Activated CD4-positive, CD25-positive, alpha-beta regulatory T cell treated with anti-CD3 and anti-CD28 coated beads, Interleukin-2, amount 50 U/mL, for 72 hours (primary cell): ENCODE measurements around the gene OR2AT4.
"Not testable (repeated sequence)": the region's sequence is repeated elsewhere in the genome, so short reads cannot be mapped to it uniquely, and the experiment has no call there.

Experiments used
- DNase-seq: peaks from one replicate; pipeline ENCODE4 v3.0.0; 2021

OR2AT4 gene

DNA sequence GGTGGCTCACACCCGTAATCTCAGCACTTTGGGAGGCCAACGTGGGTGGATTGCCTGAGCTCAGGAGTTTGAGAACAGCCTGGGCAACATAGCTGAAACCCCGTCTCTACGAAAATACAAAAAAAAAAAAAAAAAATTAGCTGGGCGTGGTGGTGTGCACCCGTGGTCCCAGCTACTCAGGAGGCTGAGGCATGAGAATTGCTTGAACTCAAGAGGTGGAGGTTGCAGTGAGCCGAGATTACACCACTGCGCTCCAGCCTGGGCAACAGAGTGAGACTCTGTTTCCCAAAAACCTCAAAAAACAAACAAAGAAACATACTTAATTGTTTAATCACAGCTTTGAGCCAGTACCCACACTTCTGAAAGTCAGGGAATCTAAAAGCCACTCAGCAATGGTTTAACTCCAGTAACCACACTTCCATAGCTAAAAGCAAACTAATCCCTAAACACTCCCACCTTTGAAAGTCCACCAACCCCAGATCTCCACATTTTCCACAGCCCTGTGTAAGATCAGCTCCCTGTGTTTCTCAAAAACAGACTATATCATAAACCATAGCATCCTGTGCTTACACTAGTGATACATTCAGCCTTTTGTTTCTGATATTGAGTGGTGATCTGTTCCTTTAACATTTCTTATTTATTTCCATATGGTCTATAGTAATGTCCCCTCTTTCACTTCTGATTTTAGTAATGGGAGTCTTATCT is 4.9 kb upstream of the OR2AT4 start:
- DNase-seq, result no peak

DNA sequence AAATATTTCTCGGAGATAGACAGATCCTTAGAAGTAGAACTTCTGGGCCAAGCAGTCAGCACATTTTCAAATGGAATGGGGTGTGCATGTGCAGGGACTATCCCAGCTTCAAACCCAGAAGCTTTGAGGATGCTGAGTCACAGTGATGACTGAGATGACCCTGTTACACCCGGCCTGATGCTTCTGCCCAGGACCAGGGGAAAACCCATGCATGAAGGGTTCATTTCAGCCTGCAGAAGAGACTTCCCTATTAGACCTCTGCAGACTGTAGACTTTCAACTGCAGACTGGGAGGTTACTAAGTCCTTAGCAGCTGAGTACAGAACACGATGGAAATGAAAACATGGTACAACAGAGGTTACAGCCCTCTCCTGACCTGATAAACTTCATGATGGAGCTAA is 3.6 kb upstream of the OR2AT4 start:
- no peak for DNase-seq

GRCh38 chr11:75099635-75100034 is 3.0 kb upstream of the OR2AT4 start:
- DNase-seq, result no peak

DNA sequence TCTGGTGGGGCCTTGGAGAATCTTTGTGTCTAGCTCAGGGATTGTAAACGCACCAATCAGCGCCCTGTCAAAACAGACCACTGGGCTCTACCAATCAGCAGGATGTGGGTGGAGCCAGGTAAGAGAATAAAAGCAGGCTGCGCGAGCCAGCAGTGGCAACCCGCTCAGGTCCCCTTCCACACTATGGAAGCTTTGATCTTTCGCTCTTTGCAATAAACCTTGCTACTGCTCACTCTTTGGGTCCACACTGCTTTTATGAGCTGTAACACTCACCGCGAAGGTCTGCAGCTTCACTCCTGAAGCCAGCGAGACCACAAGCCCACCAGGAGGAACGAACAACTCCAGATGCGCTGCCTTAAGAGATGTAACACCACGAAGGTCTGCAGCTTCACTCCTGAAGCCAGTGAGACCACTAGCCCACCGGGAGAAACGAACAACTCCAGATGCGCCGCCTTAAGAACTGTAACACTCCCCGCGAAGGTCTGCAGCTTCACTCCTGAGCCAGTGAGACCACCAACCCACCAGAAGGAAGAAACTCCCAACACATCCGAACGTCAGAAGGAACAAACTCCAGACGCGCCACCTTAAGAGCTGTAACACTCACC is 2.3 kb upstream of the OR2AT4 start:
- not testable (repeated sequence) for DNase-seq

DNA sequence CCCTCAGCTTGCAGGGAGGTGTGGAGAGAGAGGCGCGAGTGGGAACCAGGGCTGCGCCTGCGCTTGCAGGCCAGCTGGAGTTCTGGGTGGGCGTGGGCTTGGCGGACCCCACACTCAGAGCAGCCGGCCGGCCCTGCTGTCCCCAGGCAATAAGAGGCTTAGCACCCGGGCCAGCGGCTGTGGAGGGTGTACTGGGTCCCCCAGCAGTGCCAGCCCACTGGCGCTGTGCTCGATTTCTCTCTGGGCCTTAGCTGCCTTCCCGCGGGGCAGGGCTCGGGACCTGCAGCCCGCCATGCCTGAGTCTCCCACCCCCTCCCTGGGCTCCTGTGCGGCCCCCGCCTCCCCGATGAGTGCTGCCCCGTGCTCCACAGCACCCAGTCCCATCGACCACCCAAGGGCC is 1.5 kb upstream of the OR2AT4 start:
- not testable (repeated sequence) for DNase-seq

GRCh38 chr11:75097173-75097557 is 489 bp upstream of the OR2AT4 start:
- DNase-seq, result no peak

GRCh38 chr11:75094382-75094781 is 2.3 kb downstream of the OR2AT4 start:
- not testable (repeated sequence) for DNase-seq

GRCh38 chr11:75090671-75091177 is 6.0 kb downstream of the OR2AT4 start:
- DNase-seq, result no peak

- no peak for DNase-seq
Measured at GRCh38 chr11:75087319-75088305, 9.1 kb downstream of the OR2AT4 start.

DNA sequence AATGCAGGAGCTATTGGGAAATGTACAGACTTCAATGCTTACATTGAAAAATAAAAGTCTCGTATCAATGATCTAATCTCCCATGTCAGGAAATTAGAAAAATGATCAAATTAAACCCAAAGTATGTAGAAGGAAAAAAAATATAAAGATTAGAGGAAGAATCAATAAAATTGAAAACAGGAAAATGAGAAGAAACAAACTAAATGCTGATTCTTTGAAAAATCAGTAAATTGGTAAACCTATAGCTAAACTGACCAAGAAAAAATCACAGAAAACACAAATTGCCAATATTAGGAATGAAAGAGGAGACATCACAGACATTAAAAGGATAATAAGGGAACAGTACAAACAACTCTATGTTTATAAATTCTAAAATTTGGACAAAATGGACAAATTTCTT is 11.8 kb downstream of the OR2AT4 start:
- no peak for DNase-seq

DNA sequence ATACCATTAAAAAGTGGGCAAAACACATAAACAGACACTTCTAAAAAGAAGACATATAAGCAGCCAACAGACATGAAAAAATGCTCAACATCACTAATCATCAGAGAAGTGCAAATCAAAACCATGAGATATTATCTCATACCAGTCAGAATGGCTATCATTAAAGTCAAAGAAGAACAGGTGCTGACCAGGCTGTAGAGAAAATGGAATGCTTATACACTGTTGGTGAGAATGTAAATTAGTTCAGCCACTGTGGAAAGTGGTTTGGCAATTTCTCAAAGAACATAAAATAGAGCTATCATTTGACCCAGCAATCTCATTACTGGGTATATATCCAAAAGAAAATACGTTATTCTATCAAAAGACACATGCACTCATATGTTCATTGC is 13.5 kb downstream of the OR2AT4 start:
- no peak for DNase-seq

- DNase-seq, result no peak
Measured at GRCh38 chr11:75082601-75083216, 14.0 kb downstream of the OR2AT4 start.

DNA sequence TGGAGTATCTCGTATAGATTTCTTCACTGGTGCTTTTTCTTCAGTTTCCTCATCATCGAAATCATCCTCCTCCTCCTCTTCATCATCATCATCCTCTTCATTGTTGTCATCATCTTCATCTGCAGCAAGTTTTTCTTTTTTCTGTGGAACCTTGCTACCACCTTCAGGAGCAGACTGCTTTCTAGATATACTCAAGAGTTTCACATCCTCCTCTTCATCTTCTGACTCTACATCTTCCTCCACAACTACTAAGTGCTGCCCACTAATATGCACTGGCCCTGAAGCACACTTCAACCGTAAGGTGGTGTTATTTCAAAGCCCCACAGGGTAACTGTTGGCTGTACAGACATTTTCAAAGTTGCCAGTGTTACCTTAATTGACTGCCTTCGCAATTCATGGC is 17.1 kb downstream of the OR2AT4 start:
- no peak for DNase-seq

- DNase-seq, result no peak
Measured at GRCh38 chr11:75078233-75078632, 18.4 kb downstream of the OR2AT4 start.

DNA sequence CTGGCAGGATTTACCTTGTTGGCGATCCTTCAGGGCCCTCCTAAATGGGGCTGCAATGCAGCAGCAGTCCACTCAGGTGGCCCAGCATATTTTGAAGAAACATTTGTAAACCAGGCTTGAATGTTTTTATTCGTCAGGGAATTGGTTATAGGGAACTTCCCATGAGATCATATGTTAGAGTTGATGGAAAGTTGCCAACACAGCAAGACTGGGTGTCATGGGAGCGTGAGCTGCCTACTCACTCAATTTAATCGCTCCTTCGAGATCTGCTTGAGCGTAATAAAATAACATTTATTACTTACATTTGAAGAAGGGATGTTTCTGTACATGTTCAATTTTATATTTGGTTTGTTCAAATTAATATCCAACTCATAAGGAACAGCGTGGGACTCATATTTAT is 19.4 kb downstream of the OR2AT4 start:
- no peak for DNase-seq

DNA sequence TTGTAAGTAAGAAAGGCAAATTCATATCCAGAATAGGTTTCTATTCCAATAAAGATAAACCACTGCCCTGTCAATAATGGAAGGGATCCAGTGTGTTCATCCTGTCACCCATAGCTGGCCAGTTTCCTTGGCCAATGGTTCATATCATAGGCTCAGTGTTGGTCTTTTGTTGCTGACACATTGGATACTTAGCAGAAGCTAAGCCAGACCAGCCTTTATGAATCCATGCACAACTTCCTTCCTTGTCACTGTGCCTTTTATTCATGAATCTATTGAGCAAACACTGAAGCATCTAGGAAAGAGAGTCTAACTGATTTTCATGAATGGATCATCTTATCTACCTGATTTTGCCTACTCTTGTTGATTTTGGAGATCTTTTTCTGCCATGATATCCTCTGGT is 20.0 kb downstream of the OR2AT4 start:
- DNase-seq, result no peak

- DNase-seq, result no peak
Measured at GRCh38 chr11:75073459-75074190, 23.1 kb downstream of the OR2AT4 start.

DNA sequence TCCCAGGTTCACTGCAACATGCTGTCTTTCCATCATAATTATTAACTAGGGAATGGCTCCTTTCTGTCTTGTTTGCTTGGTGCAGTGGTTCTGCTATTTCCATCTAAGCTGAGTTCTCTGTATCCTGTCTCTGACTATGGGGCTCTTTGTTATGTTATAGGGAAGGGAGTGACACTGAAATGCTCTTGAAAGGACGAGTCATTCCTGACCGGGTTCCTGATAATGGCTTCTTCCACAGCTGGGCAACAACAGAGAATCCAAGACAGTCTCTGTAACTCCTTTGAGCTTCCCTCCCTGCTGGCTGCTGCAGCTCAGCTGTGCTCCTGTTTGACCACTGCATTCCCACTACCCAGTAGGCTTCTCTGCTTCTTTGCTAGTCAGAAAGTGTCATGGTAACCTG is 24.1 kb downstream of the OR2AT4 start:
- DNase-seq, result no peak

DNA sequence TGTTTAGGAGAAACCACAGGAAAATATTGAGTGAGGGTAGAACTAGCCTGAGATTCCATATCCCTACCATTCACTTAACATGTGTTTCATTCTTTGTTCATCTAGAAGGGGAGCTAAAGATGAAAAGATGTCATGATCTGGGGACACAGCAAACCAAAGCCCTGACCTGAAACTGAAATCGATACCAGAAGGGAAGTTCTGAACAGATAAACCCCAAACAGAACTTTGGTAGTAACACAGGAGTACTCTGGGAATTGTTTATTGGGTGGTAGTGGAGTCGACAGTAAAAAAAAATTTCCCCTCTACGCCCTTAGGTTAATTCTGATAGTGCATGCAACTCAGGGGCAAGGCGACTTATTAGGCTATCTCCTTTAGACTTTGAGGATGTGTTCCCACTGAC is 27.2 kb downstream of the OR2AT4 start:
- no peak for DNase-seq

GRCh38 chr11:75068993-75069392 is 27.7 kb downstream of the OR2AT4 start:
- DNase-seq, result no peak

GRCh38 chr11:75068559-75068958 is 28.1 kb downstream of the OR2AT4 start:
- DNase-seq, result no peak

- no peak for DNase-seq
Measured at GRCh38 chr11:75066061-75066460, 30.6 kb downstream of the OR2AT4 start.
